Upper lobe of left lung (tissue), 6 donors: ENCODE results near the gene XPR1. TPM values are rescaled to one million over a fixed set of nuclear protein-coding genes. Genes with fewer than 3 reads are reported as not detected.

ENCODE experiments used
- ATAC-seq, 2 donors: fragments of 200-7000 bp; cut with Tn5 transposase; one replicate each; pipeline ENCODE4 v1.9.1; 2022; ENCODE audit warnings: mild to moderate bottlenecking in 2 of 2, moderate library complexity in 2 of 2; ENCODE audit not compliant: low FRiP score in 2 of 2
- DNase-seq, 2 donors: peaks; one replicate each; pipeline ENCODE4 v3.0.0-alpha.2; 2019 to 2020
- H3K27ac ChIP-seq, 4 donors: fragments of 200-600 bp; sonication (generic); one replicate each; pipeline ENCODE4 v1.5.1; 2016 to 2019
- H3K27me3 ChIP-seq, 4 donors: fragments of 200-600 bp; sonication (generic); one replicate each; pipeline ENCODE4 v1.5.1; 2017 to 2019
- H3K36me3 ChIP-seq, 4 donors: fragments of 200-600 bp; sonication (generic); one replicate each; pipeline ENCODE4 v1.5.1; 2016 to 2019
- H3K4me1 ChIP-seq, 4 donors: fragments of 200-600 bp; sonication (generic); one replicate each; pipeline ENCODE4 v1.5.1; 2018 to 2019
- H3K4me3 ChIP-seq, 4 donors: fragments of 200-600 bp; sonication (generic); one replicate each; pipeline ENCODE4 v1.5.1; 2017 to 2019; ENCODE audit warnings: mild to moderate bottlenecking in 2 of 4, moderate library complexity in 1 of 4
- H3K9me3 ChIP-seq, 4 donors: fragments of 200-600 bp; sonication (generic); one replicate each; pipeline ENCODE4 v1.5.1; 2018 to 2019
- EP300 ChIP-seq, 4 donors: sonication (generic); formaldehyde crosslinking; IDR thresholded peaks; one replicate each; pipeline ENCODE4 v1.5.1; 2017; ENCODE audit warnings: antibody characterized with exemption in 4 of 4, control low read depth in 2 of 4
- POLR2A ChIP-seq, 4 donors: fragments of 450-650 bp; IDR thresholded peaks; one replicate each; pipeline ENCODE4 v1.5.1; 2016 to 2017; ENCODE audit warnings: antibody characterized with exemption in 4 of 4, mild to moderate bottlenecking in 2 of 4
- POLR2AphosphoS5 ChIP-seq, 2 donors: sonication (generic); formaldehyde crosslinking; IDR thresholded peaks; one replicate each; pipeline ENCODE4 v1.5.1; 2017; ENCODE audit warnings: antibody characterized with exemption in 2 of 2
- WGBS, 2 donors: methylation state at CpG; one replicate each; pipeline ENCODE4 v1.1.5; 2017 to 2018; 5-methylcytosine and 5-hydroxymethylcytosine counted together
- total RNA-seq, 6 donors: library from RNA; depleted of rRNA in 4 of 6; stranded (reverse); fragments of >200 nt in 4 of 6; gene quantifications; one replicate each; pipeline versions ENCODE4 v1.1.0 to v1.2.1, GENCODE V29; 2016 to 2021
- TF ChIP-seq, protein P1 (sequence below), 6 experiments: fragments of 450-650 bp in 4 of 6; fragments of 200-600 bp in 2 of 6; sonication (generic) in 2 of 6; IDR thresholded peaks; one replicate each; pipeline ENCODE4 v1.5.1; 2016 to 2019; ENCODE audit warnings: antibody characterized with exemption in 6 of 6
- donor health status: DM: no; HTN: no; CAD: no; lungs with moderate emphysema.
- donor health status: DM: no; HTN: yes; CAD: no; lungs with severe emphysema.

Gene XPR1
- 10 to 100 TPM; 21.3 to 30.2 (median 25.3) TPM for total RNA-seq

DNA sequence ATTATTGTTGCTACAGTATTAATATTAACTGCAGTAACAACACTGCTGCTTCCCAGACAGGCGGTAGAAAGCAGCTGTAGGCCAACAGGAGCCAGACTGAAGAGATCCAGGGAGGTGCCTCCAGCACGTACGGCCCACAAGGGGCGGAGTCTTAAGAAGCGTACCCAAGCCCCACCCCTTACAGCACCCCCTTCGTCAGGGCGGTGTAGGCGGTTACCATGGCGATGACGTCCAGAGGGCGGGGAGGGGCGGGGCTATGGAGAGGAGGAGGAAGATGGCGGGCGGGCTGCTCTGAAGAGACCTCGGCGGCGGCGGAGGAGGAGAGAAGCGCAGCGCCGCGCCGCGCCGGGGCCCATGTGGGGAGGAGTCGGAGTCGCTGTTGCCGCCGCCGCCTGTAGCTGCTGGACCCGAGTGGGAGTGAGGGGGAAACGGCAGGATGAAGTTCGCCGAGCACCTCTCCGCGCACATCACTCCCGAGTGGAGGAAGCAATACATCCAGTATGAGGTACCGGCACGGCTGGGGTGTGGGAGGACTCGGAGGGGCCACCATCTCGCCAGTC is at the start of gene XPR1:
Gene XPR1, plus strand, starts transcription at position 257 of the 560 bp plus-strand sequence. Its CDS starts 180 bp downstream, at position 437.
- Histone ChIP-seq H3K9me3 (no peaks in the 10 kb centered on the region), H3K4me1 (peaks cover 20 to 30% (median 25%) of the 10 kb centered on the region in 4 donors), H3K36me3 (no peaks in the 10 kb centered on the region), H3K27me3 (no peaks in the 10 kb centered on the region), H3K27ac (peak within 1 kb of the TSS; percentile 88 to 95 (median 92)), H3K4me3 (peak within 1 kb of the TSS; percentile 69 to 97 (median 84))
- ATAC-seq (peak; percentile 99 to 100), DNase-seq (peak; percentile 97 to 99)
- TF ChIP-seq POLR2AphosphoS5 (IDR thresholded peaks at IDR 0.05) (peak; percentile 48 to 91), POLR2A (IDR thresholded peaks at IDR 0.05) (peak in 3 of 4 donors; percentile 81 to 95 (median 93)), EP300 (IDR thresholded peaks at IDR 0.05) (no peak)
- TF ChIP-seq, protein P1, sequence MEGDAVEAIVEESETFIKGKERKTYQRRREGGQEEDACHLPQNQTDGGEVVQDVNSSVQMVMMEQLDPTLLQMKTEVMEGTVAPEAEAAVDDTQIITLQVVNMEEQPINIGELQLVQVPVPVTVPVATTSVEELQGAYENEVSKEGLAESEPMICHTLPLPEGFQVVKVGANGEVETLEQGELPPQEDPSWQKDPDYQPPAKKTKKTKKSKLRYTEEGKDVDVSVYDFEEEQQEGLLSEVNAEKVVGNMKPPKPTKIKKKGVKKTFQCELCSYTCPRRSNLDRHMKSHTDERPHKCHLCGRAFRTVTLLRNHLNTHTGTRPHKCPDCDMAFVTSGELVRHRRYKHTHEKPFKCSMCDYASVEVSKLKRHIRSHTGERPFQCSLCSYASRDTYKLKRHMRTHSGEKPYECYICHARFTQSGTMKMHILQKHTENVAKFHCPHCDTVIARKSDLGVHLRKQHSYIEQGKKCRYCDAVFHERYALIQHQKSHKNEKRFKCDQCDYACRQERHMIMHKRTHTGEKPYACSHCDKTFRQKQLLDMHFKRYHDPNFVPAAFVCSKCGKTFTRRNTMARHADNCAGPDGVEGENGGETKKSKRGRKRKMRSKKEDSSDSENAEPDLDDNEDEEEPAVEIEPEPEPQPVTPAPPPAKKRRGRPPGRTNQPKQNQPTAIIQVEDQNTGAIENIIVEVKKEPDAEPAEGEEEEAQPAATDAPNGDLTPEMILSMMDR (IDR thresholded peaks at IDR 0.05), result peak in 4 of 6 experiments; percentile 22 to 56 (median 54)
- WGBS, 2 donors, result 0% methylated on average over 4 to 39 of the region's 41 CpGs

DNA sequence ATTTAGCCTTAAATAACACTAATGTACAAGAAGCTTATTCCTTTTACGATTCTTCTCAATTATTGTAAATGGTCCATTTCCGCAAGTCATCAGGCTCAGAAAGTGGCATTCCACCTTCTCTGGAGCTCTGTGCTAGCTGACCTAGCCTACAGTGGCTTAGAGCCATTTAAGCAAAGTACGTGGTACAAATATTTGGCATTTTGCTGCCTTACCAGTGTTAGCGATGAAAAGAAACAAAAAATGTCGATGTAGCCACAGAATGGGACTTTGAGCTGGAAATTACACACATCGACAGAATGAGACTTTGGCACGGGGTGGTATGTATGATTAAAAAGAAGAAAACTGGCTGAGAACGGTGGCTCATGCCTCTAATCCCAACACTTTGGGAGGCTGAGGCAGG is 47.0 kb upstream of the XPR1 start:
- Histone ChIP-seq H3K27ac (no peak overlapping the region), H3K36me3 (no peaks in the 10 kb centered on the region), H3K9me3 (peaks cover 0 to 4% (median 0%) of the 10 kb centered on the region in 4 donors), H3K4me3 (no peak overlapping the region), H3K27me3 (no peaks in the 10 kb centered on the region), H3K4me1 (no peaks in the 10 kb centered on the region)
- no peak for TF ChIP-seq POLR2A (IDR thresholded peaks at IDR 0.05)
- no peak for TF ChIP-seq POLR2AphosphoS5 (IDR thresholded peaks at IDR 0.05)
- TF ChIP-seq, protein P1 (IDR thresholded peaks at IDR 0.05), result no peak
- TF ChIP-seq EP300 (IDR thresholded peaks at IDR 0.05), result no peak
- DNase-seq (no peak), ATAC-seq (no peak)
- 90 to 91% methylated on average over 8 of the region's 8 CpGs for WGBS, 2 donors

DNA sequence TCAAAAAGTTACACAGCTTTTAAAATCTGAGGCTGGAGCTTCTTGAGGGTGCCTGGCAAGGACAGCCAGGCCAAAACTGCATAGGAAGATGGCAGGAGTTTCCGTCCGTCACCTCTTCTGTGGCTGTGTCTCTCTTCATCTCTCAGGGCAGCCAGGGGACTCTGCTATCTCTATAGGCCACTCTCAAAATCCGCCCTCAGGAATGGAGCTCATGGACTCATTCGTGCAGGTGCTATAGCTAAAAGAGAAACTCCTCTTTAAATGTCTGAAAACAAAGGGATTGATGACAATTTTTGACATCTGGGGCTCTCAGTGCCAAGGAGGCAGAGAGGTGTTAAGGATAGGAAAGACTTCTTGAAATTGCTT is 45.8 kb upstream of the XPR1 start:
- TF ChIP-seq POLR2AphosphoS5 (IDR thresholded peaks at IDR 0.05) (no peak), POLR2A (IDR thresholded peaks at IDR 0.05) (no peak), EP300 (IDR thresholded peaks at IDR 0.05) (no peak)
- TF ChIP-seq, protein P1 (IDR thresholded peaks at IDR 0.05), result no peak
- Histone ChIP-seq H3K4me1 (no peaks in the 10 kb centered on the region), H3K4me3 (no peak overlapping the region), H3K27ac (no peak overlapping the region), H3K27me3 (no peaks in the 10 kb centered on the region), H3K9me3 (peaks cover 0 to 4% (median 0%) of the 10 kb centered on the region in 4 donors), H3K36me3 (no peaks in the 10 kb centered on the region)
- 89 to 92% methylated on average over 4 of the region's 4 CpGs for WGBS, 2 donors
- ATAC-seq (no peak), DNase-seq (no peak)

DNA sequence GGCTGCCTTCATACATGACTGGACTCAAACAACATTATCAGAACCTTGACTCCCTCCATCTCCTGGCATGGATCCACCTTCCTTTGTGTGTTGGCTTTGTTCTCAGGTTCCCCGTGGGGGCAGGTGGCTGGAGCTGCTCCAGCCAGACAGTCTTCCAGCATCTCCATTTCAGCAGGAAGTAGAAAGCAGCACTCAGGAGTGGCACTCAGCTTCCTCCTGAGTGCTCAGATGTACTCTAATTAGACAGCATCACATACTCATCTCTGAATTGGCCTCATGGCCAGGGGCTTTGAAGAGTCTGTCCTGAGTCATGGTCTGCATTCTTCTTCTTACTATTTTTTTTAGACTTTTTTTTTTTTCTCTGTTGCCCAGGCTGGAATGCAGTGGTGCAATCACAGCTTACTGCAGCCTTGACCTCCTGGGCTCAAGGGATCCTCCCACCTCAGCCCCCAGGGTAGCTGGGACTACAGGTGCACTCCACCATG is 45.1 kb upstream of the XPR1 start:
- Histone ChIP-seq H3K27me3 (no peaks in the 10 kb centered on the region), H3K4me3 (no peak overlapping the region), H3K4me1 (no peaks in the 10 kb centered on the region), H3K27ac (no peak overlapping the region), H3K36me3 (no peaks in the 10 kb centered on the region), H3K9me3 (peaks cover 0 to 4% (median 0%) of the 10 kb centered on the region in 4 donors)
- ATAC-seq, result no peak
- 29 to 45% methylated on average over 1 of the region's 1 CpG for WGBS, 2 donors
- no peak for DNase-seq
- TF ChIP-seq, protein P1 (IDR thresholded peaks at IDR 0.05), result no peak
- TF ChIP-seq POLR2AphosphoS5 (IDR thresholded peaks at IDR 0.05) (no peak), EP300 (IDR thresholded peaks at IDR 0.05) (no peak), POLR2A (IDR thresholded peaks at IDR 0.05) (no peak)

DNA sequence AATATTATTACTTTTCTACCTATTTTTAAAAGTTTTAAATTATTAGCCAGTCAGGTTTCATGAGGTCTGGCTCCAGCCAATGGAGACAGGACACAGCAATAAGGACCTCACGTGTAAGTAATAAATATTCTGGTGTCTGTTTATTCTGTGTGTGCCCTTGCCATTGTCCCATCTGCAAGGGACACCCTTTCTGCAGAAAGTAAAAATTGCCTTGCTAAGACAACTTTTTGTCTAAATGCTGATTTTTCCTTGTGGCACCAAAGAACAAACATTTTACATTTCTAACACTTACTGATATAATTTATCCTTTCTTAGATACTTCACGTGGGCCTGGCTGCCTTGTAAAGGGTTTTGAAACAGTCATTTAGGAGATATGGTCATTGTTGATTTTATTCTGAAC is 43.7 kb upstream of the XPR1 start:
- H3K27me3 ChIP-seq, result no peaks in the 10 kb centered on the region
- H3K4me3 ChIP-seq, result no peak overlapping the region
- peaks cover 0 to 4% (median 0%) of the 10 kb centered on the region in 4 donors for H3K9me3 ChIP-seq
- TF ChIP-seq POLR2AphosphoS5 (IDR thresholded peaks at IDR 0.05), result no peak
- no peak for TF ChIP-seq POLR2A (IDR thresholded peaks at IDR 0.05)
- TF ChIP-seq EP300 (IDR thresholded peaks at IDR 0.05), result no peak
- TF ChIP-seq, protein P1 (IDR thresholded peaks at IDR 0.05), result no peak
- H3K27ac ChIP-seq, result no peak overlapping the region
- WGBS, 2 donors, result 85 to 88% methylated on average over 2 of the region's 2 CpGs
- no peaks in the 10 kb centered on the region for H3K4me1 ChIP-seq
- ATAC-seq (no peak), DNase-seq (no peak)
- no peaks in the 10 kb centered on the region for H3K36me3 ChIP-seq
